OCI-LY7 (cell line): ENCODE data around the gene PPP1R3E. TPM values are rescaled to one million over a fixed set of nuclear protein-coding genes. Genes with fewer than 3 reads are reported as not detected.

ENCODE experiments used
- BruUV-seq: library from RNA; stranded (reverse); fragments of 400-500 nt; replicated peaks from 2 replicates; lab custom pipeline; 2021; lab: Mats Ljungman, UMichigan
- CTCF ChIA-PET: fragments of 300-600 bp; sonication (Branson Sonifier 250); formaldehyde crosslinking; loops from one replicate; lab custom pipeline; 2022; ENCODE audit warnings: antibody characterized with exemption; ENCODE audit not compliant: unreplicated experiment; lab: Charles Lee
- POLR2A ChIA-PET: fragments of 300-600 bp; sonication (Branson Sonifier 250); formaldehyde crosslinking; loops from one replicate; lab custom pipeline; 2022; ENCODE audit warnings: antibody characterized with exemption; lab: Charles Lee
- DNase-seq: peaks from one replicate; pipeline ENCODE4 v3.0.0-alpha.2; 2015; ENCODE audit warnings: low spot score
- H2AFZ ChIP-seq: fragments of 200-600 bp; sonication (generic), shearing (Covaris generic); 2 replicates; pipeline ENCODE4 v1.6.1; 2014; ENCODE audit warnings: mild to moderate bottlenecking, antibody characterized with exemption, low read length, moderate library complexity
- H3K27ac ChIP-seq: fragments of 200-600 bp; sonication (generic); 2 replicates; pipeline ENCODE4 v1.5.1; 2014; ENCODE audit warnings: mixed run types, low read depth, mild to moderate bottlenecking, moderate library complexity, low read length, inconsistent platforms; ENCODE audit not compliant: poor library complexity, severe bottlenecking
- H3K36me3 ChIP-seq: fragments of 200-600 bp; sonication (generic); 2 replicates; pipeline ENCODE4 v1.6.1; 2014; ENCODE audit warnings: mild to moderate bottlenecking, antibody characterized with exemption, low read length, moderate library complexity, mixed read lengths; ENCODE audit not compliant: insufficient read depth
- H3K4me1 ChIP-seq: fragments of 200-600 bp; sonication (generic); 2 replicates; pipeline ENCODE4 v1.5.1; 2014; ENCODE audit warnings: mild to moderate bottlenecking, low read length; ENCODE audit not compliant: insufficient read depth, poor library complexity, severe bottlenecking
- H3K4me2 ChIP-seq: fragments of 200-600 bp; sonication (generic); 2 replicates; pipeline ENCODE4 v1.6.1; 2014; ENCODE audit warnings: mild to moderate bottlenecking, low read length
- H3K4me3 ChIP-seq: fragments of 200-600 bp; sonication (generic); 2 replicates; pipeline ENCODE4 v1.5.1; 2014; ENCODE audit warnings: mild to moderate bottlenecking, low read depth, low read length; ENCODE audit not compliant: poor library complexity, severe bottlenecking
- H3K79me2 ChIP-seq: fragments of 200-600 bp; sonication (generic); 2 replicates; pipeline ENCODE4 v1.6.1; 2016; ENCODE audit warnings: low read depth, mild to moderate bottlenecking, low read length, moderate library complexity, mixed read lengths; ENCODE audit not compliant: insufficient read depth
- H3K9me2 ChIP-seq: fragments of 200-600 bp; sonication (generic); 2 replicates; pipeline ENCODE4 v1.6.1; 2016; ENCODE audit warnings: mild to moderate bottlenecking, low read length, mixed read lengths; ENCODE audit not compliant: insufficient read depth
- H3K9me3 ChIP-seq: fragments of 200-600 bp; sonication (generic); 2 replicates; pipeline ENCODE4 v1.6.1; 2014; ENCODE audit warnings: mild to moderate bottlenecking, mixed run types, low read length, mixed read lengths
- H4K20me1 ChIP-seq: fragments of 200-600 bp; sonication (generic); 2 replicates; pipeline ENCODE4 v1.6.1; 2014; ENCODE audit warnings: mild to moderate bottlenecking, antibody characterized with exemption, low read length, moderate library complexity, mixed read lengths; ENCODE audit not compliant: insufficient read depth
- CTCF ChIP-seq: fragments of 200-600 bp; sonication (generic); conservative IDR thresholded peaks from 2 replicates; pipeline ENCODE4 v1.5.1; 2014; ENCODE audit warnings: mild to moderate bottlenecking, antibody characterized with exemption, low read length, moderate library complexity, mixed read lengths
- EZH2phosphoT487 ChIP-seq: fragments of 200-600 bp; sonication (generic); IDR thresholded peaks from 2 replicates; pipeline ENCODE4 v1.6.1; 2018; ENCODE audit warnings: low read depth, borderline replicate concordance, mild to moderate bottlenecking, mixed run types, antibody characterized with exemption, low read length, moderate library complexity, mixed read lengths
- intact Hi-C: fragments of 100-400 bp; cut with micrococcal nuclease; formaldehyde crosslinking; loops from one replicate; pipeline ENCODE4 v1.10.0; 2022; ENCODE audit not compliant: unreplicated experiment
- total RNA-seq, 2 experiments: library from RNA; depleted of rRNA in 1 of 2; stranded (reverse); fragments of >200 nt in 1 of 2; shearing (Covaris generic) in 1 of 2; gene quantifications; 2 replicates each; pipeline ENCODE4 v1.2.3, GENCODE V29; 2014 to 2022

PPP1R3E gene
- total RNA-seq, 2 experiments from 2014 or later = 31.0 to 95.5 TPM

GRCh38 chr14:23320584-23321571 lies 18.2 kb upstream of the PPP1R3E start, which contains the start of gene PABPN1:
Gene PABPN1 (plus strand): TSS chr14:23321457. CDS start chr14:23321470, 13 bp downstream.
- intact Hi-C loops = loop anchor here (1.0 to 5.0 kb wide), 4 partner anchors 14 to 236 kb away; partner anchors contain the start of genes BCL2L2, NGDN and THTPA
- DNase-seq = peak; percentile 100
- CTCF ChIA-PET = interaction anchor here (0.5 to 2.0 kb wide), 14 partner anchors 10 to 663 kb away, joined by 3 to 9 read pairs (median 4); partner anchors contain the start of genes ACIN1, BCL2L2, HOMEZ and PPP1R3E
- H2AFZ ChIP-seq = peak within 1 kb of the TSS; percentile 75; the same call in 1 of the 2 replicates
- peak within 1 kb of the TSS; percentile 83 for H3K27ac ChIP-seq
- peak within 1 kb of the TSS; percentile 99 for H3K4me3 ChIP-seq
- H3K4me2 ChIP-seq = peak within 1 kb of the TSS; percentile 86
- no peaks in the 10 kb centered on the region for H3K9me3 ChIP-seq
- TF ChIP-seq EZH2phosphoT487 (no peak), CTCF (no peak)
- H4K20me1 ChIP-seq = peaks cover 13% of the 10 kb centered on the region; the same call in 1 of the 2 replicates
- H3K9me2 ChIP-seq = no peaks in the 10 kb centered on the region
- peaks cover 27% of the 10 kb centered on the region for H3K4me1 ChIP-seq
- H3K36me3 ChIP-seq = peaks cover 40% of the 10 kb centered on the region
- POLR2A ChIA-PET = interaction anchor here (0.6 to 5.7 kb wide), 19 partner anchors 10 to 940 kb away, joined by 3 to 122 read pairs (median 4); partner anchors contain the start of genes ACIN1, BCL2L2, C14orf119 and PPP1R3E
- BruUV-seq = TSS peak; percentile 98
- peaks cover 23% of the 10 kb centered on the region for H3K79me2 ChIP-seq

GRCh38 chr14:23319746-23320583 lies 17.3 kb upstream of the PPP1R3E start:
- POLR2A ChIA-PET = interaction anchor here (0.6 to 5.7 kb wide), 14 partner anchors 9 to 814 kb away, joined by 3 to 122 read pairs (median 5); partner anchors contain the start of genes ACIN1, BCL2L2, C14orf119 and PPP1R3E
- peaks cover 30% of the 10 kb centered on the region for H3K36me3 ChIP-seq
- H3K79me2 ChIP-seq = peaks cover 23% of the 10 kb centered on the region
- peak overlapping the region; percentile 86 for H3K4me2 ChIP-seq
- intact Hi-C loops = loop anchor here (2.0 to 5.0 kb wide), 3 partner anchors 13 to 237 kb away; partner anchors contain the start of genes BCL2L2, NGDN and THTPA
- no peak for TF ChIP-seq EZH2phosphoT487
- no peak for TF ChIP-seq CTCF
- peaks cover 13% of the 10 kb centered on the region; the same call in 1 of the 2 replicates for H4K20me1 ChIP-seq
- peak overlapping the region; percentile 79 for H3K4me3 ChIP-seq
- H3K4me1 ChIP-seq = peaks cover 27% of the 10 kb centered on the region
- no peaks in the 10 kb centered on the region for H3K9me3 ChIP-seq
- DNase-seq = no peak
- CTCF ChIA-PET = interaction anchor here (0.7 to 2.0 kb wide), 8 partner anchors 12 to 249 kb away, joined by 3 to 9 read pairs (median 4); partner anchors contain the start of genes ACIN1, BCL2L2, HOMEZ and PPP1R3E
- no peaks in the 10 kb centered on the region for H3K9me2 ChIP-seq
- BruUV-seq = no TSS peak
- H2AFZ ChIP-seq = peak overlapping the region; percentile 75; the same call in 1 of the 2 replicates
- H3K27ac ChIP-seq = peak overlapping the region; percentile 83
